ENCODE data around the gene PTPRD. TPM values are rescaled to one million over a fixed set of nuclear protein-coding genes. Genes with fewer than 3 reads are reported as not detected.

PTPRD gene
- total and polyA plus RNA-seq, 2 of the 4 experiments (the other 2 are of a cell fraction) = 0.07 to 0.18 TPM

GRCh38 chr9:9305600-9305999 is 1307.2 kb downstream of the PTPRD start:
- TF ChIP-seq FOS (IDR thresholded peaks at IDR 0.05; ENCODE audit: low read depth, low read length) = no peak
- no peak for TF ChIP-seq CTCF (conservative IDR thresholded peaks at IDR 0.05; ENCODE audit: low read depth, low read length)
- TF ChIP-seq SMC3 (IDR thresholded peaks at IDR 0.05; ENCODE audit: low read depth, low read length) = no peak
- Histone ChIP-seq H3K9me1 (ENCODE audit: insufficient read depth, low read length) (no peaks in the 10 kb centered on the region), H3K18ac (ENCODE audit: low read depth, low read length) (no peak overlapping the region), H3K79me1 (ENCODE audit: low read depth in 1 of 2, low read length in 2 of 2) (no peaks in the 10 kb centered on the region), H3K36me3 (ENCODE audit: control insufficient read depth, insufficient read depth, low read length) (no peaks in the 10 kb centered on the region), H3K27me3 (ENCODE audit: control insufficient read depth, insufficient read depth, low read length) (no peaks in the 10 kb centered on the region), H4K8ac (ENCODE audit: low read depth in 2 of 2, low read length in 2 of 2) (no peak overlapping the region), H2BK120ac (ENCODE audit: low read depth, low read length) (no peak overlapping the region), H2BK5ac (ENCODE audit: low read depth, low read length, poor library complexity, severe bottlenecking) (no peak overlapping the region), H3K27ac (ENCODE audit: insufficient read depth, low read length) (no peak overlapping the region), H4K20me1 (ENCODE audit: insufficient read depth, low read length) (no peaks in the 10 kb centered on the region), H3K23ac (ENCODE audit: low read depth, low read length) (no peak overlapping the region), H3K4me1 (ENCODE audit: control insufficient read depth, insufficient read depth, low read length) (no peaks in the 10 kb centered on the region), H2BK20ac (ENCODE audit: low read depth, low read length) (no peak overlapping the region), H4K91ac (ENCODE audit: insufficient read depth, low read depth, low read length) (no peak overlapping the region), H3K56ac (ENCODE audit: extremely low read depth, insufficient read depth, low read length) (no peak overlapping the region), H3K9me3 (ENCODE audit: control insufficient read depth, insufficient read depth, low read length) (peaks cover 3% of the 10 kb centered on the region; the same call in 1 of the 2 replicates), H2AK9ac (replicated peaks; ENCODE audit: low read depth, low read length, poor library complexity) (no peak overlapping the region), H3K14ac (replicated peaks; ENCODE audit: low read depth, low read length) (no peak overlapping the region), H2AK5ac (ENCODE audit: low read depth, low read length) (no peak overlapping the region), H3K4me3 (ENCODE audit: insufficient read depth, low read depth, low read length) (no peak overlapping the region), H2AFZ (replicated peaks; ENCODE audit: low read length, poor library complexity) (no peak overlapping the region), H3K9ac (ENCODE audit: low read depth, low read length) (no peak overlapping the region), H3K4ac (ENCODE audit: low read depth, low read length) (no peak overlapping the region), H2BK15ac (ENCODE audit: low read depth, low read length) (no peak overlapping the region), H4K5ac (ENCODE audit: low read depth, low read length) (no peak overlapping the region), H3K4me2 (ENCODE audit: low read depth, low read length) (no peak overlapping the region)
- ChIA-PET CTCF (no interaction called here), POLR2A (ENCODE audit: unreplicated experiment) (no interaction called here)
- no TSS peak for BruUV-seq (replicated peaks)
- ATAC-seq (ENCODE audit: low read depth) (no peak), DNase-seq (no peak)
- in situ Hi-C loops (cut with MboI; ENCODE audit: low sequenced_read_pairs) (no loop called here), dilution Hi-C loops (cut with HindIII; ENCODE audit: low sequenced_read_pairs, unreplicated experiment) (no loop called here), intact Hi-C loops (cut with micrococcal nuclease) (no loop called here)
